ENCODE measurements around the gene USP53.
"Not testable (repeated sequence)": the region's sequence is repeated elsewhere in the genome, so short reads cannot be mapped to it uniquely, and the experiment has no call there.

USP53 gene

DNA sequence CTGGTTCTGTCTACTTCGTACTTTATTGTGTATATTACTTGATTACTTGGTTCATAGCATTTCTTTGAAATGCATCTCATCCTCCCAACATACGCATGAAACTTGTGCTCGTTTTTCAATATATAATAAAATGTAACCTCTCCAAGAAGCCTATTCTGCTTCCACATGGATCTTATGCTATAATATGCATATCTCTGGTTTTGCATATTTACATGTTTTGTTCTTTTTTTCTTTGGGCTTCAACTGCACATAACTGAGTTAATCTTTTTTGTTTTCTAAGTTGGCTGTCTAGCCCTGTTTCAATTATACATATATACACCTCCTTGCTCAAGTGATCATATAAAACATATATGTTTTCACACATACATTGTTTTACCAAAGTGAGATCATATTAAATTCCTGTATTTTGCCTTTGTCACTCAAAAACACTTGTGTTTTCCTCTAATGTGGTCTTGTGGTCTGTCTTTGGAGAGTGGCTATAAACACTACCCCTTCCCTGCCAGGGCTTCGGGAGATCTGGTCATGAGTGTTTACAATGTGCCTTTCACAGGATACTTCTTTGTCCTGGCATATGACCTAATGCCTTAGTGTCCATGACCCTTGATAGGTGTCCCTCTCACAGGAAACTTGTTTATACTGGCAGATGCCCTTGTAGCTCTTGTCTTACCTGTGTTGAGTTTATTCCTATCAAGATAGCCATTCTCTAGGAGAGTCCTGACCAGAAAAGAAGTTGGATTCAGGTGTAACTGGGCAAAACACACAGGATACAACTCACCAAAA lies 17.6 kb downstream of the USP53 start:
- no peak for DNase-seq

DNA sequence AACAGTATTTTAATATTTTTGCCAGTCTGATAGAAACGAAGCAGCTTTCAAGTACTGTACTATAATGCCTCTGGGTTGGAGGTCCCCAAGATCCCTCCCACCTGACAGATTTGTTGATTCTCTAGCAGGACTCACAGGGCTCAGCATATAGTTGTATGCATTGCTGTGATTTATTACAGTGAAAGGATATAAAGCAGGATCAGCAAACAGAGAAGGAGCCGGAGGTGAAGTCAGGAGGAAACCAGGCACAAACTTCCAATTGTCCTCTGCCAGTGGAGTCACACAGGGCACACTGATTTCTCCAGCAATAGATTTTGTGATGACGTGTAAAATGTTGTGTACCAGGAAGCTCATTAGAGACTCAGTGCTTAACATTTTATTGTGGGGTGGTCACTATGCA lies 19.0 kb downstream of the USP53 start:
- no peak for DNase-seq

DNA sequence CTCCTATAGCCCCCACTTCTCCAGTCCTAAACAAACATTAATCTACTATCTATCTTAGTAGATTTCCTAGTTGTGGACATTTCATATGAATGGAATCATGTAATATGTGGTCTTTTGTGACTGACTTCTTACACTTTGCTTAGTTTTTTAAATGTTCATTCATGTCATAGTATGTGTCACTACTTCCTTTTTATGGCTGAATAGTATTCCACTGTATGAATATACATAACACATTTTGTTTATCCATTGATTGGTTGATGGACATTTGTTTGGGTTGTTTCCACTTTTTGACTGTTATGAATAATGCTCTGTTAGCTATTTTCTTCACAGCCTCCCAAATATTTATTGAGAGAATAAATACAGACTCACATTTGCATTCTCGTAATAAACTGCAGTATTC lies 19.8 kb downstream of the USP53 start:
- DNase-seq: no peak

DNA sequence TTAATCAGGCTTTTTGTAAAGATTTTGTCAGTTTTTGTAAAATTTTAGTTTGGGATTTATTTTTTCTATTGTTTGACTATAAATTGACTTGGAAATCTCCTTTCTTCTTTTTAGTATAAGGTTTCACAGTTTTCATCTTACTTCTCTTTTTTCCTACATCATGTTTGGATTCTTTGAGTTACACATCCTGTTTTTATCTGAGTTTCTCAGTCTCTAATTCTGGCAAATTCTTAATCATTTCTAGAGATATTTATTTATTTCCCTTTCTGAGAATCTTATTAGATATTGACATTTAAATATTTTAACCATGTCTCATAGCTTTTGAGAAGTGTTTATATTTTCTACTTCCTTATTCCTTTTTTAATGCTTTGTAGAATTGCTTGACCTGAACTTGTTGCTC lies 20.7 kb downstream of the USP53 start:
- DNase-seq: no peak

DNA sequence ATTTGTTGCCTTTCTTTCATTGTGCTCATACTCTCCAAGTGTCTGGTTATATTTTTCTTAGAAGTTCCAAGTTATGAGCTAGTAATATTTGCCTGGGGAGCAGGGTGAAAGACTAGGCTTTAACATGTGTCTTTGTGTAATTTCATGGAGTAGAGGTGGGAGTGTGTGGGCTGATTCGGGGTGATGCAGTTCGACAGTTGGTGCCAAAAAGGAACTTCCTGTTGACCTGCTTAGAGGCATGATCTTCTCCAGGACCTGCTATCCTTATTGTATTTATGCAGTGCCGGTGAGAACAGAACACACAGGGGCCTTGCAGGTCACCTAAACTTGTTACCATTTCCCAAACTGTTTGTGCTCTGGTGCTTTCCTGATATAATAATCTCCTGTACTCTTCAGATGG lies 21.2 kb downstream of the USP53 start:
- DNase-seq: no peak

DNA sequence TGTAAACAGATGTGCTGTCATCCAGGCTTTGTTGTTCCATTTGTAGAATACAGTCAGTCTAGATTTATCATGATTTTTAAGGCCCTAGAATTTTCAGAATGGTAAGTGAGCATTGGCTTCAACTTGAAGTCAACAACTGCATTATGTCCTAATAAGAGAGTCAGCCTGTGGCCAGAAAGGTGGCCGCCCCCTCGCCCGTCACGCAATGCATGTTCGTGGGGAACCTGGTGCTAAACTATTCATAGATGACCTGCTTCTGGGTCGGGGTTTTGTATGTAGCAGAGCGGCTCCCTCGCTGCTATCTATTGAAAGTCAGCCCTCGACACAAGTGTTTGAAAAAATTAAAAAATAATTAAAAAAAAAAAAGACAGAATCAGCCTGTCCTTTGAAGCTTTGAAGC lies 24.7 kb downstream of the USP53 start:
- no peak for DNase-seq

DNA sequence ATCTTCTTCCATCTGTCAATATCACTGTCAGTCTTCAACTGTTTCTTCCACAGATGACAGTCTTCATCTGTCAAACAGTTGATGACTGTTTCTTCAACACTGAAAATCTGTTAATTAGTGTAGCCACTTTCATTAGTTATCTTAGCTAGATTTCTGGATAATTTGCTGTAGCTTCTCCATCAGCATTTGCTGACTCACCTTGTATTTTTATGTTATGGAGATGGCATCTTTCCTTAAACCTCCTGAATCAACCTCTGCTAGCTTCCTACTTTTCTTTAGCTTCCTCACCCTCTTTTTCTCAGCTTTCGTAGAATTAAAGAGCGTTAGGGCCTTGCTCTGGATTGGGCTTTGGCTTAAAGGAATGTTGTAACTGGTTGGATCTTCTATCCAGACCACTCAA lies 25.1 kb downstream of the USP53 start:
- DNase-seq: no peak

DNA sequence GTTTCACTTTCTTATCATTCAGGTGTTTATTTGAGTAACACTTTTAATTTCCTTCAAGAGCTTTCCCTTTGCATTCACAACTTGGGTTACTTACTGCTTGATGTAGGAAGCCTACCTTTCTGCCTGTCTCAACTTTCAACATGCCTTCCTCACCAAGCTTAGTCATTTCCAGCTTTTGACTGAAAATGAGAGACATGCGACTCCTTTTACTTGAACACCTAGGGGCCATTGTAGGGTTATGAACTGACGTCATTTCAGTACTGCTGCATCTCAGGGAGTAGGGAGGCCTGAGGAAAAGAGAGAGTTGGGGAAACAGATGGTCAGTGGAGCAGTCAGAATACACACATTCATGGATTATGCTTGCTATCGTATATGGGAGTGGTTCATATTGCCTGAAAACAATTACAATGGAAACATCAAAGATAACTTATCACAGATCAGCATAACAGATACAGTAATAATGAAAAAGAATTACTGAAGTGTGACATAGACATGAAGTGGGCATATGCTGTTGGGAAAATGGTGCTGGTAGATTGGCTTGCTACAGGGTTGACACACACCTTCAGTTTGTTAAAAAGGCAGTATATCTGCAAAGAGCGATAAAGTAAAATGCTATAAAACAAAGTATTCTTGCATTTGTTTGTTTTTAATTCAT lies 25.7 kb downstream of the USP53 start:
- DNase-seq: no peak

DNA sequence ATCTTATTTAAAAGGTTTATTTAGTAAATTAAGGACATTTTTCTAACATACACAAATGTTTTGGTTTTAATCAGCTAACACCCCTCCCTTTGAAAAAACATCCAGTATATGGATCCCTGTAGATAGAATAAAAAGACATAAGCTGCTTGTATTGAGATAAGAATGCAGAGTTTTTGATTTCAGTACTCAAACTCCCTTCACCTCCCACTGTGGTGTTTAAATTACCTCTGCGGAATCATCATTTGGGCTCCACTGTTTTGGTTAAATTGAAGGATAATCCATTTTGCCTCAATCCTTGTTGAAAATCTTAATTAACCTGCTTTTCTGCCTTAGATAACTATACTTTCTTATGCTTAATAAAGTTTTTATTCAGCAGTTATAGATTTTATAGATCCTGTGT lies 27.6 kb downstream of the USP53 start:
- DNase-seq: no peak

DNA sequence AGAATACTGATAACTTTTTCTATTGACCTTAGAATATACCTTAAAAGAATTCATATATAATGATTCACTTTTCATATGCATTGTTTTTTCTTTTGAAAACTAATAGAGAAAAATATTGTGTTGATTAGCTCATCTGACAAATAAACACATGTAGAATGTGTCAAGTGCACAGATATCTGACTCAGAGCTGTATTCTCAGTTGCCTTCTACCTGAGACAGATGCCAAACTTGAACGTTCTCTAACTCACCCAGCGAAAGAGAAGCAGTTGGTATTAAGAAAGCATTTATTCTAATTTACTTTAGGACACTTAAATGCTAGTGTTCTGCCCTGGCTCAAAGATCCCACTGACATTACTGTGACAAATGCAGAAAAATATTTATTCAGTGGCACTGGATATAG lies 28.1 kb downstream of the USP53 start:
- DNase-seq: no peak

DNA sequence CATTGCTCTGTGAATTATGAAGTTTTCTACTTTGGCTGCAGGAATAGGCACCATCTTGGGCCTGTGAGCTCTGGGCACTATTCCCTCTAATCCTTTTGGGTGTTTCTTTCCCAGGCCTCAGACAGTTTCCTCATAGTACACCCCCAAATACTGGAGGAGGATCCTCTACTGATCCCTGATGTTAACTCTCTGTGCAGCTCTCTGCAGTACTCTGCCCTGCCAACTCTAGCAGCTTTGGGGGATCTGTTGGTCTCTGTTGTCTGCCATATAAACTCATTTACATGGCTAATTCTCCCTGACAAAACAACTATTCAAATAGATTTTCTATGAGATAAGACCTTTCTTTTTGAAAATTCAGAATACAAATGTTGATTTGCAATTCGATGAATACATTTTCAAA lies 29.9 kb downstream of the USP53 start:
- DNase-seq: no peak

DNA sequence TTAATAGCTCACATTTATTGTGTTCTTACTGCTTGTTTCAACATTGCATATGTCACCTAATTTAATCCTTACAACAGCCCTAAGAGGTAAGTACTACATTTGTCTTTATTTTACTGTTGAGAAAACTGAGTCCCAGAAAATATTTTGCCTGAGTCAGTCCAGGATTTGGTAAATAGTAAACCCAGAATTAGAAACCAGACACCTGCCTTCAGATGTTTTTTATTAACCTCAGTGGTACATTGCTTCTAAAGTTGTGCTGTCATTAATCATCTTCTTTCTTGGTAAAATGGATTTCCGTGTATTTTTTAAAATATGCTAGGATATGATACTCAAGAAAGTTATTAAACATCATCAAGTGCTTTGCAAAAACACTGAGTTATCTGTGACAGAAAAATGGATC lies 31.4 kb downstream of the USP53 start:
- no peak for DNase-seq

DNA sequence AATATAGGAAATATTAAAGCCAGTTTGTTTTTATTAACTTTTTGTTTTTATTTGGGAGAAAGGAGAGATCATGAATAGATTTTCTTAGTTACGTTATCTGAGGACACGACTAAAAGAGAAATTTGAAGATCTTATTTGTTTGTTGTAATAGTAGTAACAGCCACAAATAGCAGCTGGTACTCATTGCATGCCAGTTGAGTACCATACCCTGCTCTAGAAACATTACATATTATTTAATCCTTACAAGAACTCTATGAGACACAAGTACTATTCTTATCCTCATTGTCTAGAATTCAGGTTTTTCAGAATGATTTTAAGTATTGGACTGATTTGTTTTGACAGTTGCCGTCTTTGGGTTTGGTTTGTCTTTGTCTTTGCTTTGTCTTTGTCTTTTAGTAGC lies 31.8 kb downstream of the USP53 start:
- DNase-seq: no peak

DNA sequence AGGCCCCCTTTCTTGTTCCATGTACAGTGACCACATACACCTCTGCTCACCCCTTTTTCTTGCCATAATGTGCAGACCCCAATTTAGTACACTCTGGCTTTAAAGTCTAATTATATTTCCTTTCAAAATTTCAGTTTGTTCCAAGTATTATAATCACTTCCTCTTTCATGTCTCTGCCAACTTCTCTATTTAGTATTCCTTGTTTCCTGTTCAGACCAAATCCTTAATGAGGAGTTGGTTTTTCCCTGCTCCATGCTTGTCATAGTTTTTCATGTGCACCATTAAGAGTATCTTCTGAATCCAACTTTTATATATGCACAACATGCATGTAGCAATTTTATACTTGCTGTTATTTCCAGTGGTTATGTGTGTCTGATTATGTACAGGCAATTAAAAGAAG lies 32.3 kb downstream of the USP53 start:
- DNase-seq: no peak

DNA sequence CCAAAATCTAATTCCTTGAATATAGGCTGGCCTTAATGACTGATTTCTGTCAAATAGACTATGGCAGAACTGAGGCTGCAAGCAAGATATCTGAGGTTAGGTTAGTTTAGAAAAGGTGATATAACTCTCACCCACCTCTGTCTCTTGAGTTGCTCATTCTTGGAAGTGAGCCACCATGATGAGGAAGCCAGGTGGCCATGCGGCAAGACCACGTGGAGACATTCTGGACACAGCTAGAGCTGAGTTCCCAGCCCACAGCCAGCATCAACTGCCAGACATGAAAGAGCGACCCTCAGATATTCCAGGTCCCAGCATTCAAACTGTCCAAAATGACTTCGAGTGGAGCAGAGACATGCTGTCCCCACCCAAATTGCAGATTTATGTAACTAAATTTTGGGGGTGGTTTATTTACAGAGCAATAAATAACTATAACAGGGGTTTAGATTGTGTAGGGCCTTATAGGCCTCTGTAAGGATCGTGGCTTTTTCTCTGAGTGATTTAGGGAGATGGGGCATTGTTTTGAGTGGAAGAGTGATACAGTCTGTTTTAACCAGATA lies 33.7 kb downstream of the USP53 start:
- DNase-seq: no peak

DNA sequence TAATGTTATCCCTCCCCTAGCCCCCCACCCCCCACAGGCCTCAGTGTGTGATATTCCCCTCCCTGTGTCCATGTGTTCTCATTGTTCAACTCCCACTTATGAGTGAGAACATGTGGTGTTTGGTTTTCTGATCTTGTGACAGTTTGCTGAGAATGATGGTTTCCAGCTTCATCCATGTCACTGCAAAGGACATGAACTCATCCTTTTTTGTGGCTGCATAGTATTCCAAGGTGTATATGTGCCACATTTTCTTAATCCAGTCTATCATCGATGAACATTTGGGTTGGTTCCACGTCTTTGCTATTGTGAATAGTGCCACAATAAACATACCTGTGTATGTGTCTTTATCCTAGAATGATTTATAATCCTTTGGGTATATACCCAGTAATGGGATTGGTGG lies 38.5 kb downstream of the USP53 start:
- DNase-seq: not testable (repeated sequence)

DNA sequence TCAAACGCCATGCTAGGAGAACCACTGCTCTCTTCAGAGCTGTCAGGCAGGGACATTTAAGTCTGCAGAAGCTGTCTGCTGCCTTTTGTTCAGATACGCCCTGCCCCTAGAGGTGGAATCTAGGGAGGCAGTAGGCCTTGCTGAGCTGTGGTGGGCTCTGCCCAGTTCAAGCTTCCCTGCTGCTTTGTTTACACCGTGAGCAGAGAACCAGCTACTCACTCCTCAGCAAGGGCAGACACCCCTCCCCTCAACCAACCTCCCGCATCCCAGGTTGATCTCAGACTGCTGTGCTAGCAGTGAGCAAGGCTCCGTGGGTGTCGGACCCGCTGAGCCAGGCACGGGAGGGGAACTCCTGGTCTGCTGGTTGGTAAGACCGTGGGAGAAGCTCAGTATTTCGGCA lies 42.7 kb downstream of the USP53 start:
- not testable (repeated sequence) for DNase-seq

DNA sequence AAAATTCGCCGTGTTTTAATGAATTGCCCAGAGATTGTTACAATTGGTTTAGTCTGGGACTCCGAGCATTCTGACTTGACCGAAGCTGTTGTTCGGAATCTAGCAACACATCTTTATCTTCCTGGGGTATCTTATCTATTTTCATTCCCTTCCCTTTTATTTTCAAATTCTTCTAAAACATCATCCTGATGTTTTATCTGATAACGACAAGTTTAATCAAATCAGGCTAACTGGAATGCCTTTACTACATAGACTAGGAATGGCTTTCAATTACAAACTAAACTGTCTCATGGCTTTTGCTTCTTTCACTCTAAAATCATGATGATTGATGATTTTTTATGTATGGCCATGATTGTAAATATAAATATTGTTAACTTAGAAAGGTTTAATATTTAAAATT lies 48.0 kb downstream of the USP53 start:
- DNase-seq: no peak

DNA sequence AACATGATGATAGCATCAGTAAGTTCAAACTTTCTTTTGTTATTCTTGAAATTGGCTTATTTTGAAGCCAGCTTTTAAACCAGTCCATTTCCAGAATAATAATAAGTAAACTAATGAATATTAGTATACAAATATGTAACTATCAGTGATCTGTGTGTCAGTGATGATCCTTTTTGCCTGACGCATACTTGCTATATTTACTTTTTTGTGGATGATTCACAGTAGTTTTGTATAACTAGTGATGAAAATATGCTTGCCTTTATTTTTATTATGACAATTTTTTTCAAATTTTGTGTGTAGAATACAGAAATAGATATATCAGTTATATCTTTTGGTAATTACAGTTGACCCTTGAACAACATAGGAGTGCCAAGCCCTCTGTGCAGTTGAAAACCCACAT lies 49.5 kb downstream of the USP53 start:
- DNase-seq: no peak

DNA sequence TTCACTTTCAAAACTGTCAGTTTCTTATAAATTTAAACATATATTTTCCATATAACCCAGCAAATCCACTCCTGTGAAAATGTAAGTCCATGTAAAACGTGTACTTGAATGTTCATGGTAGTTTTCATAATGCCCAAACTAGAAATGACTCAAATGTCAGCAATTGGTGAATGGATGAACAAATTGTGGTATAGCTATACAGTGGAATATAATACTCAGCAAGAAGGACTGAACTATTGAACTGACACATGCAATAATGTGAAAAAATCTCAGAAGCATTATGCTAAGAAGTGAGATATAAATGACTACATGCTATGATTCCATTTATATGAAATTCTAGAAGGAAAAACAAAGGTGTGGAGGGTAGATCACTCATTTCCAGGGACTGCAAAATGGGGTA lies 52.2 kb downstream of the USP53 start:
- no peak for DNase-seq

DNA sequence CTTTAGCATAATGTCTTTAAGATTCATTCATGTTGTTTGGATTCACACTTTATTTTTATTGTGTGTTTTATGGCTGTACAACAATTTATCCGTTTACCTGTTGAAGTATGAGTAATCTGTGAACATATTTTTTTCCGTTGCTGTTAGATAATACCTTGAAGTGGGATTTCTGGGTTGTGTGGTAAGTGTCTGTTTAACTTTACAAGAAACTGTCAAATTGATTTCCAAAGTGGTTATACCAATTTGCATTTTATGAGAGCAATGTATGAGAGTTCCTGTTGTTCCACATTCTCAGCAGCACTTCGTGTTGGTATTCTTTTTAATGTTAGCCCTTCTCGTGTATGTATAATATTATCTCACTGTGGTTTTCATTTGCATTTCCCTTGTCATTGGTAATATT lies 53.6 kb downstream of the USP53 start:
- DNase-seq: no peak

DNA sequence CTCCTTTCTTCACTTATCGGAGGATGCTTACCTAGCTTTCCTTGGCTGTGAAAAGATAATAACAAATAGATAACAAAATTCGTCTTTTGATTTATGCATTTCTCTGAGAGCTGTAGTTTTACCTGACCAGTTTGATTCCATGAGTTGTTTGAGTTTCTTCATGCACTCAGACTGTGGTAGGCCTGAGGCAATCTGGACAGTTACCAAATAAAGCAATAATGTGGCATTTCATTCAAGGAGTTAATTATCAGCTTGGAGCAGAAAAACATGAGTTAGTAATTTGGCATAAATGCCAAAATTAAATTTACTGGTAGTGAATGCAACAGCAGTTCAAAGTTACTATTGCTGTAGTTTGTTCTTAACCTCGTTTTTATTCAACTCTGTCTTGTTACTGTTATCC lies 56.0 kb downstream of the USP53 start:
- DNase-seq: no peak

DNA sequence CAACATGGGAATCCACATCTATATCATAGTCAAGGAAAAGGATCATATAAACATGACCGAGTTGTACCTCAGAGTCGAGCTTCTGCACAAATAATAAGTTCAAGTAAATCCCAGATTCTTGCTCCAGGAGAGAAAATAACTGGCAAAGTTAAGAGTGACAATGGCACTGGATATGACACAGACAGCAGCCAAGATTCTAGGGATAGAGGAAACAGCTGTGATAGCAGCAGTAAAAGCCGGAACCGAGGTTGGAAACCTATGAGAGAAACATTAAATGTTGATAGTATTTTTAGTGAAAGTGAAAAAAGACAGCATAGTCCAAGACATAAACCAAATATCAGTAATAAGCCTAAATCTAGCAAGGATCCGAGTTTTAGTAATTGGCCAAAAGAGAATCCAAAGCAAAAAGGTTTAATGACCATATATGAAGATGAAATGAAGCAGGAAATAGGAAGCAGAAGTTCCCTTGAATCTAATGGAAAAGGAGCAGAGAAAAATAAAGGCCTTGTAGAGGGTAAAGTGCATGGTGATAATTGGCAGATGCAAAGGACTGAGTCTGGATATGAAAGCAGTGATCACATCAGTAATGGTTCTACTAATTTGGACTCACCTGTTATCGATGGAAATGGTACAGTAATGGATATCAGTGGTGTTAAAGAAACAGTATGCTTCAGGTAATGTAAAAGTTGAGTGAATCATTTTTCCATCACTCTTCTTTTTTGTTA lies 59.0 kb downstream of the USP53 start:
- no peak for DNase-seq

DNA sequence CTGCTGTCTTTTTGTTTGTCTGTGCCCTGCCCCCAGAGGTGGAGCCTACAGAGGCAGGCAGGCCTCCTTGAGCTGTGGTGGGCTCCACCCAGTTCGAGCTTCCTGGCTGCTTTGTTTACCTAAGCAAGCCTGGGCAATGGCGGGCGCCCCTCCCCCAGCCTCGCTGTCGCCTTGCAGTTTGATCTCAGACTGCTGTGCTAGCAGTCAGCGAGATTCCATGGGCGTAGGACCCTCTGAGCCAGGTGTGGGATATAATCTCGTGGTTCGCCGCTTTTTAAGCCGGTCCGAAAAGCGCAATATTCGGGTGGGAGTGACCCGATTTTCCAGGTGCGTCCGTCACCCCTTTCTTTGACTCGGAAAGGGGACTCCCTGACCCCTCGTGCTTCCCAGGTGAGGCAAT lies 67.0 kb downstream of the USP53 start:
- not testable (repeated sequence) for DNase-seq
